ENCODE measurements around the gene CAMK2A. TPM values are rescaled to one million over a fixed set of nuclear protein-coding genes. Genes with fewer than 3 reads are reported as not detected.

CAMK2A gene
- total RNA-seq, 1 experiment from 2014 or later = not detected

GRCh38 chr5:150265870-150266383 lies 23.6 kb downstream of the CAMK2A start:
- no peaks in the 10 kb centered on the region for H3K9me3 Mint-ChIP-seq (ENCODE audit: low read depth, unreplicated experiment)
- CTCF ChIA-PET = interaction anchor here (1.4 kb wide), 1 partner anchor 19 kb away, joined by 3 read pairs; no protein-coding TSS in a partner anchor

DNA sequence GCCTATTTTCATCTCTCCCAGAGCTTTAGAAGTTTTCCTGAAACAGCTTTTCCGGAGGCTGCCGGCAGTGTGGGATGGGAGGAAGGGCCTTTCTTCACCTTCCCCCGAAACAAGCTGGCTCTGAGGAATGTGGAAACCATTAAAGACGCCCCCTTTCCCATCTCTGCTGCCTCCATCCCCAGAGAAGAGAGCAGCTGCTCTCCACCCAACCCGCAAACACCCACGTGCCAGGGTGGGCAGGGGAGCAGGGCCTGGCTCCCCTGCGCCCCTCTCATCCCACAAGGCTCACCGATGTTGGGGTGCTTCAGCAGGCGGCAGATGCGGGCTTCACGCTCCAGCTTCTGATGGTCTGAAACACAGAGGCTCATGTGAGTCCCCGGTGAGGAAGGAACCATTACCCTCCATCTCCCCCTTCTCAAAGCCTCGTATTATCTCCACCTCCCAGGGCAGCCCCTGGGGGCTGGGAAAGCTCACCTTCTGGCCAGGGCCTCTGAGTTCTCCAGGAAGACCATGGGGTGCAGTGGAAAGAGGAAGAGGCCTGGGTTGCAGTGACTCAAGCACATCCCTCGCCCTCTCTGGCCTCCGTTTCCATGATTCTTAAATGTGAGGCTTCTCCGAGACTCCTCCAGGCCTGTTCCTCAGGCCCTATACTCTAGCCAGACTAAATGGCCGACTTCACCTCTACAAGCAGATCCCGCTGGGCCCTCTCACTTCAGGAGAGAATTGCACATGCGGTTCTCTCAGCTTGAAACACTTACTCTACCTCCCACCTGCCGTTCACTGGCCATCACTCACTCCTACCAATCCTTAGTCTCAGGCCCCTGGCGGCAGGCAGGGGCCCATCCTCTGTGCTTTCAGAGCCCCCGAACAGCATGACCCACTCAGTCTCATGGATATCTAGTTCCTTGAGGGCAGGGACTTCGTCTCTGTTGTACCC lies 24.6 kb downstream of the CAMK2A start:
- Mint-ChIP-seq H3K36me3 (ENCODE audit: insufficient read depth, unreplicated experiment) (no peaks in the 10 kb centered on the region), H3K4me3 (ENCODE audit: low read depth, unreplicated experiment) (no peak overlapping the region), H3K27ac (ENCODE audit: unreplicated experiment) (no peak overlapping the region), H3K27me3 (ENCODE audit: unreplicated experiment) (peaks cover 15% of the 10 kb centered on the region), H3K4me1 (ENCODE audit: low read depth, unreplicated experiment) (peaks cover 11% of the 10 kb centered on the region), H3K9me3 (ENCODE audit: low read depth, unreplicated experiment) (no peaks in the 10 kb centered on the region)
- BruUV-seq (replicated peaks) = no TSS peak
- CTCF ChIA-PET = interaction anchor here (1.0 kb wide), 1 partner anchor 9 kb away, joined by 3 read pairs; no protein-coding TSS in a partner anchor
- intact Hi-C loops (cut with micrococcal nuclease; ENCODE audit: unreplicated experiment) = no loop called here
- no peak for TF ChIP-seq CTCF (IDR thresholded peaks at IDR 0.05; ENCODE audit: unreplicated experiment)
- no peak for DNase-seq

More at GRCh38 chr5:150265870-150266383, 23.6 kb downstream of the CAMK2A start:
- H3K27ac Mint-ChIP-seq (ENCODE audit: unreplicated experiment) = no peak overlapping the region
- no peak for TF ChIP-seq CTCF (IDR thresholded peaks at IDR 0.05; ENCODE audit: unreplicated experiment)
- BruUV-seq (replicated peaks) = no TSS peak
- no peak for DNase-seq
- peaks cover 15% of the 10 kb centered on the region for H3K27me3 Mint-ChIP-seq (ENCODE audit: unreplicated experiment)
- H3K4me1 Mint-ChIP-seq (ENCODE audit: low read depth, unreplicated experiment) = peaks cover 11% of the 10 kb centered on the region
- H3K4me3 Mint-ChIP-seq (ENCODE audit: low read depth, unreplicated experiment) = no peak overlapping the region
- intact Hi-C loops (cut with micrococcal nuclease; ENCODE audit: unreplicated experiment) = no loop called here
- H3K36me3 Mint-ChIP-seq (ENCODE audit: insufficient read depth, unreplicated experiment) = no peaks in the 10 kb centered on the region

DNA sequence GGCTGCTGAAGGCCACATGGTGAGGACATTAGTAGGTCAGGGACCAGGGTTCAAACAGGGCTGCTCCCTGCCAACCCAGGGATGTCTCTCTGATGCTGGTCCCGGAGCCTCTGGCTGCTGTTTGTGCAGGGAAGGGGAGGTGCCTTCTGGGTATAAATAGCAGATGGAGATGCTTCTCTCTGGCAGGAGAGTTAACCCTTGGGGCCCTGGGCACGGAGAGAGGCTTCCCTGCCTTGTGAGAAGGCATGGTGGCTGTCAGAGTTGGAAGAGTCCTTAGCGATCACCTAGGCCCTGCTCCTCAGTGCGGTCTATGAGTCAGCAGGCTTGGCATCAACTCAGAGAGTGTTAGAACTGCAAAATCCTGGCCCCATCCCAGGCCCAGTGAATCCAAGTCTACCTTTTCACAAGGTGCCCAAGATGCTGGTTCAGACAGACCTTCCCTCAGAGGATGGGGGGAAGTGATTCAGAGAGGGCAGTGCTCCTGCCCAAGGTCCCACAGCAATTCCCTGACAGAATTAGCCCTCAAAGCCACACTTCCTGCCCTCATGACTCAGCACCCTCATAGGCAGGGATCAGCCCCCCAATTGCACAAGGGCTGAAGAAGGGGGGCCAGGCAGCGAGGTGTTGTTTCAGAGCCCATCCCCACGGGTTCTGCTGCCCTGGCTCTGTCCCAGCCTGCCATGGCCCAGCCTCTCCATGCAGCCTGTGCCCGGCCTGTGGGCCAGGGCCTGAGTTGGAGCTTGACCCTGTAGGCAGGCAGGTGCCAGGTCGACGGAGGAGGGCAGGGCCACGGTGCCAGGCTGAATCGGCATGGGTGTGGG lies 25.6 kb downstream of the CAMK2A start:
- CTCF ChIA-PET = interaction anchor here (1.0 kb wide), 1 partner anchor 8 kb away, joined by 3 read pairs; no protein-coding TSS in a partner anchor
- BruUV-seq (replicated peaks) = no TSS peak
- H3K27me3 Mint-ChIP-seq (ENCODE audit: unreplicated experiment) = peaks cover 15% of the 10 kb centered on the region
- intact Hi-C loops (cut with micrococcal nuclease; ENCODE audit: unreplicated experiment) = no loop called here
- no peak overlapping the region for H3K4me3 Mint-ChIP-seq (ENCODE audit: low read depth, unreplicated experiment)
- no peaks in the 10 kb centered on the region for H3K36me3 Mint-ChIP-seq (ENCODE audit: insufficient read depth, unreplicated experiment)
- peaks cover 11% of the 10 kb centered on the region for H3K4me1 Mint-ChIP-seq (ENCODE audit: low read depth, unreplicated experiment)
- H3K9me3 Mint-ChIP-seq (ENCODE audit: low read depth, unreplicated experiment) = no peaks in the 10 kb centered on the region
- H3K27ac Mint-ChIP-seq (ENCODE audit: unreplicated experiment) = no peak overlapping the region
- DNase-seq = peak; percentile 74
- TF ChIP-seq CTCF (IDR thresholded peaks at IDR 0.05; ENCODE audit: unreplicated experiment) = no peak

- peaks cover 11% of the 10 kb centered on the region for H3K4me1 Mint-ChIP-seq (ENCODE audit: low read depth, unreplicated experiment)
- H3K9me3 Mint-ChIP-seq (ENCODE audit: low read depth, unreplicated experiment) = no peaks in the 10 kb centered on the region
- no peak for DNase-seq
- no peaks in the 10 kb centered on the region for H3K36me3 Mint-ChIP-seq (ENCODE audit: insufficient read depth, unreplicated experiment)
- H3K4me3 Mint-ChIP-seq (ENCODE audit: low read depth, unreplicated experiment) = no peak overlapping the region
- intact Hi-C loops (cut with micrococcal nuclease; ENCODE audit: unreplicated experiment) = no loop called here
- no peak overlapping the region for H3K27ac Mint-ChIP-seq (ENCODE audit: unreplicated experiment)
- CTCF ChIA-PET = no interaction called here
- peaks cover 15% of the 10 kb centered on the region for H3K27me3 Mint-ChIP-seq (ENCODE audit: unreplicated experiment)
- no peak for TF ChIP-seq CTCF (IDR thresholded peaks at IDR 0.05; ENCODE audit: unreplicated experiment)
- BruUV-seq (replicated peaks) = no TSS peak
Measured at GRCh38 chr5:150263375-150263775, 26.2 kb downstream of the CAMK2A start.
